GM12875 (cell line): ENCODE data around the gene OSBPL1A.

Experiments used
- H3K4me3 ChIP-seq: one replicate; pipeline ENCODE4 v1.5.1; 2011; ENCODE audit warnings: low read depth, low read length, control low read depth
- TF ChIP-seq, protein P1 (sequence below): IDR thresholded peaks from 2 replicates; pipeline ENCODE4 v1.5.1; 2011; ENCODE audit warnings: low read depth, mild to moderate bottlenecking, control low read depth, inconsistent platforms, low read length, moderate library complexity, borderline replicate concordance; ENCODE audit not compliant: insufficient read depth

Gene OSBPL1A

DNA sequence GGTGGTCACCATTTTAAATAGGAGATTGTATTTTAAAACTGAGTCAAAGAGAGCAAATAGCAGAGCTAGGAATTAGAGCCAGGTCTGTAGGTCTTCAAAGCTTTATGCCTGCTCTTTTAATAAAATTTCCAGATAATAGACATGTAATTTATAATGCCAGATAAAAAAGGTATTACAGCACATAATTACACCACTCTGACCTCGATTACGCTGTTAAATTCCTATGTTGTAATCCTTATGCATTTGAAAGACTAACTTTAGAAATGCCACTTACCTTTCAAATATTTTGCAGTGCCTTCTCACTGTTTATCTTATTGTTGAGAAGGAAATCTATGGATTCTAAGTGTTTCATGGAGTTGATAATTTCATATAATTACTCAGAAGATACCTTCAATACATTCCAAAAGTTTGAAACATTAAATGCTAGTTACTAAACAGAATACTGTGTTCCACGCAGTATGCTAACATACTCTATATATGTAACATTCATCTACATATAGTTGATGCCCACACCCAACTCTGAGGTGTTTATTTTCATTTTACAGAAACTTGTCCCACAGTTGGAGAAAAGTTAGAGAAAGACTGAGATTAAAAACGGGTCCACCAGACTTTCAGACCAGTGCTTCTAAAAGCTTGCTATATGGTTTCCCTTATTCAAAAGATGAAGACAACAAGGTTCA, 120.0 kb downstream of the OSBPL1A start:
- no peak overlapping the region for H3K4me3 ChIP-seq
- TF ChIP-seq, protein P1, sequence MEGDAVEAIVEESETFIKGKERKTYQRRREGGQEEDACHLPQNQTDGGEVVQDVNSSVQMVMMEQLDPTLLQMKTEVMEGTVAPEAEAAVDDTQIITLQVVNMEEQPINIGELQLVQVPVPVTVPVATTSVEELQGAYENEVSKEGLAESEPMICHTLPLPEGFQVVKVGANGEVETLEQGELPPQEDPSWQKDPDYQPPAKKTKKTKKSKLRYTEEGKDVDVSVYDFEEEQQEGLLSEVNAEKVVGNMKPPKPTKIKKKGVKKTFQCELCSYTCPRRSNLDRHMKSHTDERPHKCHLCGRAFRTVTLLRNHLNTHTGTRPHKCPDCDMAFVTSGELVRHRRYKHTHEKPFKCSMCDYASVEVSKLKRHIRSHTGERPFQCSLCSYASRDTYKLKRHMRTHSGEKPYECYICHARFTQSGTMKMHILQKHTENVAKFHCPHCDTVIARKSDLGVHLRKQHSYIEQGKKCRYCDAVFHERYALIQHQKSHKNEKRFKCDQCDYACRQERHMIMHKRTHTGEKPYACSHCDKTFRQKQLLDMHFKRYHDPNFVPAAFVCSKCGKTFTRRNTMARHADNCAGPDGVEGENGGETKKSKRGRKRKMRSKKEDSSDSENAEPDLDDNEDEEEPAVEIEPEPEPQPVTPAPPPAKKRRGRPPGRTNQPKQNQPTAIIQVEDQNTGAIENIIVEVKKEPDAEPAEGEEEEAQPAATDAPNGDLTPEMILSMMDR = no peak

DNA sequence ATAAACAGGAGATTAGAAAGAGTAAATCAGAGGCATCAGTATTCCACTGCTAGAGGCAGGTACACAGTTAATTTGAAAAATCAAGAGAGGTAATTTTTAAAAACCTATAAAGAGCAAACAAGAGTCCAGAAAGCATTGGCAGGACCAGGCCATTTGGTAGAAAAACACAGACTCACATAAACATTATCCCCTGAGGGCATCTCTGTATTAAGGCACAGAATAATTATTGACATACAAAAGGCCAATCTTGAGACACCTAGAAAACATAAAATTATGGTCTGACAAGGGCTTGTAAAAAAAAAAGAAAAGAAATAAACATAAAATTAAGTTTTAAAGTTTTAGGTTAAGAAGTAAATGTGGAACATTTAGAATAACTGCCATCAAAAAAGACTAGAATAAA, 120.6 kb downstream of the OSBPL1A start:
- TF ChIP-seq, protein P1 = no peak
- no peak overlapping the region for H3K4me3 ChIP-seq

DNA sequence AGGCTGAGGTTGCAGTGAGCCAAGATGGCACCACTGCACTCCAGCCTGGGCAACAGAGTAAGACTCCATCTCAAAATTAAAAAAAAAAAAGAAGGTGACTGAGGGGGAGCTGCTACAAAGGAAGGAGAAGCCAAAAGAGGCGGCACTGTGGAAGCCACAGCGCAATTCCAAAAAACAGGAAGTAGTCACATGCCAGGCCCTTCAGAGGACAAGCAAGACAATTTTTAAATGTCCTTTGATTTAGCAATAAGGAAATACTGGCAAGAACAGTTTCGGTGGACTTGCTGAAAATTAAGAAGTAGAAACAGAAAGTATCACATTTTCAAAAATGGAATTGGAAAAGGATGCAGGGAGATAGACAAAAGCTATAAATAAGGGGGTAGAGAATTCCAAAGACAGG, 122.8 kb downstream of the OSBPL1A start:
- H3K4me3 ChIP-seq = no peak overlapping the region
- TF ChIP-seq, protein P1 = no peak

DNA sequence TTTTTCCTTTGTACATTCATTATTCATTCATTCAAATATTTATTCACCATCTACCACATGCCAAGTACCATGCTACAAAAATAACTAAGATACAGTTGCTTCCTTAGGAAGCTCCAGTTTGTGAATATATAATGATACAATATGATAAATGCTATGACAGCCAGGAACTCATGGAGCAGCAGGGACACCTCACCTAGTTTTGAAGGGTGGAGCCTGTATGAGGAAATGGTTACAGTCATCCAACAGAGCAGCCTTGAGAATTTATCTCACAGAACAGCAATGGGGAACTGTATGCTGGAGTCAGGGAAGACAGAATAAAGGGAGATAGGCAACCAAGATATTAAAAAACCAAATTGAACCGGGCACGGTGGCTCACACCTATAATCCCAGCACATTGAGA, 124.0 kb downstream of the OSBPL1A start:
- H3K4me3 ChIP-seq = no peak overlapping the region
- TF ChIP-seq, protein P1 = no peak

DNA sequence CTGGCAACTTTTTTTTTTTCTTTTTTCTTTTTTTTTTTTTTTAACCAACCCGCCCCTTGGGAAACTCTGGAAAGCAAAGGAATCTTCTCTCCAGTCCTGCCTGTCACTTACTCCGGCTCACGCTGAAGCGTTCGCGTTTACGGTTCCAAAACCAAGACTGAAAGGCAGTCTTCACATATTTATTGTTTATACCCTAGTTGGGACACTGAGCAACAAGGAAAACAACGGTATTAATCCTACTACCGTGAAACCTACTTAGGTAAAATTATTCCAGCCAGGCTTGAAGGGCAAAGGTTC, 125.4 kb downstream of the OSBPL1A start:
- TF ChIP-seq, protein P1 = no peak
- H3K4me3 ChIP-seq = peak overlapping the region; percentile 26

DNA sequence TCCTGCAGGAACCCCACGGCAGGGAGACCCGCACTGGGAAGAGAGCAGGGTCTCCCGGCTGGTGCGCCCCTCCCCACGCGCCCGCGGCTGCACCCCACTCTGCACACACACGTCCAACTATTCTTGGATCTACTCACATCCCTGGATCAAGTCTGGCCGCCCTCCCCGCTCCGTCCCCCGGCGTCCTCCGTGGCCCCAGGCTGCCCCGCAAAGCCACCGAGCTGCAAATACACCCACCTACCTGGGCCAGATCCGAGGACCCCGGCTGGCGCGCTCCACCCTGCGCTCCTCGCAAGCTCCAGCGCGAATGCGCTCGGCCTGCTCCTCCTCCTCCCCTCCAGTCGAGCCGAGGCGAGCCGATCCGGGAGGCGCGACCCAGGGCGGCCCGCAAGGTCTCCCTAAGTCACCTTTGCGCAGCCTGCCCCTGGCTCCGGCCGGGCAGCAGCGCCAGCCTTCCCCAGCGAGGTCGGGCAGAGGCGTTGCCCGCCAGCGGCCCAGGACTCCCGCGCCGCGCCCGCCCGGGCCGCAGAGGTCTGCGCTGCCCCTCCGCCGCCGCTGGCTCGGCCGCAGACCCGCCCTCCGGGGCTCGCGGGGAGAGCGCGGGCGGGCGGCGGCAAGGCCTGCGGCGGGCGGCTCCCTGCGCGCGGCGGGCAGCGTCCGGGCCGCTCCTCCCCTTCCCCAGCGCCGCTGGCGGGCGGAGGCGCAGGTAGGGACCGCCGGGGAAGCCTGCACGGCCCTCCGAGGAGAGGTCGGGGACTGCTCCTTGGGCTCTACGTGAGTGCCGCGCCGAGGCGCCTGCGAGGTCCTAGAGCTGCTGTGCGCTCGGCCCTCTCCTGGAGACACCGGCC, 126.0 kb downstream of the OSBPL1A start:
- TF ChIP-seq, protein P1 = no peak
- peak overlapping the region; percentile 26 for H3K4me3 ChIP-seq

DNA sequence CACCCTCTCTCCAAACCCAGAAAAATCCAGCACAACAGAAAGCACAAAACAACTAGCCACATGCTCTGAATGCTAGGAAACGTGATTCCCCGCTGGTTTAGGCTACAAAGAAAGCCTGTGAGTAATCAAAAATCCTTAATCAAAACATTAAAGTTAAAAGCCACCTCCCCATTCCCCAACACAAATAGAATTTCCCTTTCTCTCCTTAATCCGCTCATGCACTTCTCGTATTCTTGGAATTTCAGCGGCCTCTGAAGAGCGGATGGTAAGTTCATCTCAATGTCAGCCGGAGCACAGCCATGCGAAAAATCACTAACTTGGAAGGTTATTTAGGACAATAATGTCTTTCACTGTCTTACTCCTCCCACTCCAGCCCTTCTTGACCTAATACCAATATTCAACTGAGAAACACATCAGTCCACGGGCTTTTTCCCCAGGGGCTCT, 126.7 kb downstream of the OSBPL1A start:
- TF ChIP-seq, protein P1 = no peak
- no peak overlapping the region for H3K4me3 ChIP-seq
